22Rv1 (cell line): ENCODE data around the gene AAK1.

Experiments used
- ZFX ChIP-seq: fragments of 450-650 bp; IDR thresholded peaks from 2 replicates; pipeline ENCODE4 v1.6.1; 2017; ENCODE audit warnings: antibody characterized with exemption, borderline replicate concordance
- TF ChIP-seq, protein P1 (sequence below): fragments of 450-650 bp; IDR thresholded peaks from 2 replicates; pipeline ENCODE4 v1.5.1; 2017; ENCODE audit warnings: mild to moderate bottlenecking

DNA sequence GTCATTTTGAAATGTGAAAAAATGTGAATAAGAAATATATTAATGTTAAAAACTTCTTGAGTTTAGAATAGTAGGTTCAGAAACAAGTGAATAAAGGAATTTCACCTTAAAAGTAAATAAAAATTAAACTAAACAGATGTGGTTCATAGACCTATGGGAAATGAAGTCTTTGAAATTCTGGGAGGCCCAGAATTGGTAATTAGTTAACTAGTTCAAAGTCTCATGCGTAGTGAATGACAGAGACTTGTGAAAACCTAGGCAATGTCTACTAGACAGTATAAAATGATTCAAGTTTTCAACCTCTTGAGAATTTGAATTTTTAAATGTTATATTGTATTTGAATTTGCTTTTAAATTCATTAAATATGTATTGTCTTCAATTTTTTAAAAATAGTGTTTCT is 32.6 kb upstream of the AAK1 start:
- TF ChIP-seq, protein P1, sequence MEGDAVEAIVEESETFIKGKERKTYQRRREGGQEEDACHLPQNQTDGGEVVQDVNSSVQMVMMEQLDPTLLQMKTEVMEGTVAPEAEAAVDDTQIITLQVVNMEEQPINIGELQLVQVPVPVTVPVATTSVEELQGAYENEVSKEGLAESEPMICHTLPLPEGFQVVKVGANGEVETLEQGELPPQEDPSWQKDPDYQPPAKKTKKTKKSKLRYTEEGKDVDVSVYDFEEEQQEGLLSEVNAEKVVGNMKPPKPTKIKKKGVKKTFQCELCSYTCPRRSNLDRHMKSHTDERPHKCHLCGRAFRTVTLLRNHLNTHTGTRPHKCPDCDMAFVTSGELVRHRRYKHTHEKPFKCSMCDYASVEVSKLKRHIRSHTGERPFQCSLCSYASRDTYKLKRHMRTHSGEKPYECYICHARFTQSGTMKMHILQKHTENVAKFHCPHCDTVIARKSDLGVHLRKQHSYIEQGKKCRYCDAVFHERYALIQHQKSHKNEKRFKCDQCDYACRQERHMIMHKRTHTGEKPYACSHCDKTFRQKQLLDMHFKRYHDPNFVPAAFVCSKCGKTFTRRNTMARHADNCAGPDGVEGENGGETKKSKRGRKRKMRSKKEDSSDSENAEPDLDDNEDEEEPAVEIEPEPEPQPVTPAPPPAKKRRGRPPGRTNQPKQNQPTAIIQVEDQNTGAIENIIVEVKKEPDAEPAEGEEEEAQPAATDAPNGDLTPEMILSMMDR, result no peak
- TF ChIP-seq ZFX, result no peak
